HCT116 (cell line): ENCODE data around the gene YAP1. TPM values are rescaled to one million over a fixed set of nuclear protein-coding genes. Genes with fewer than 3 reads are reported as not detected.

Experiments used
- ATAC-seq: fragments of 200-7000 bp; cut with Tn5 transposase; 2 replicates; pipeline ENCODE4 v1.9.1; 2020; ENCODE audit warnings: mild to moderate bottlenecking, moderate library complexity
- BruUV-seq: library from RNA; stranded (reverse); fragments of 400-500 nt; replicated peaks from 2 replicates; lab custom pipeline; 2021; lab: Mats Ljungman, UMichigan
- CTCF ChIA-PET: fragments of 300-600 bp; sonication (Branson Sonifier 250); formaldehyde crosslinking; loops from one replicate; lab custom pipeline; 2021; ENCODE audit warnings: antibody characterized with exemption; lab: Charles Lee
- POLR2A ChIA-PET: fragments of 300-600, 350-600 bp; sonication (Branson Sonifier 250); formaldehyde crosslinking; loops from one replicate; lab custom pipeline; 2021; ENCODE audit warnings: antibody characterized with exemption; lab: Charles Lee
- RAD21 ChIA-PET, 2 experiments: fragments of 300-600 bp; sonication (Branson Sonifier 250); formaldehyde crosslinking; loops; one replicate each; lab custom pipeline; 2023; ENCODE audit warnings: low total read pairs in 2 of 2; ENCODE audit not compliant: uncharacterized antibody in 2 of 2, unreplicated experiment in 2 of 2, low non-redundant PET in 1 of 2; lab: Charles Lee
- DNase-seq: peaks from one replicate; pipeline ENCODE4 v3.0.0-alpha.2; 2010; ENCODE audit warnings: low read depth, low spot score
- H2AFZ ChIP-seq: fragments of 200-600 bp; shearing (Covaris generic), sonication (generic); 2 replicates; pipeline ENCODE4 v1.6.1; 2017; ENCODE audit warnings: low read depth, mixed run types, mixed read lengths, antibody characterized with exemption, low read length; ENCODE audit not compliant: poor library complexity, severe bottlenecking
- H3K27ac ChIP-seq: 2 replicates; pipeline ENCODE4 v1.5.1; 2012; ENCODE audit warnings: low read depth, low read length
- H3K27me3 ChIP-seq: fragments of 200-600 bp; sonication (generic); 2 replicates; pipeline ENCODE4 v1.6.1; 2016; ENCODE audit warnings: mixed run types, low read length, mixed read lengths; ENCODE audit not compliant: insufficient read depth
- H3K36me3 ChIP-seq, 2 experiments: fragments of 200-500 bp in 1 of 2; fragments of 200-600 bp in 1 of 2; sonication (Bioruptor generic) in 1 of 2; sonication (generic) in 1 of 2; 2 replicates each; pipeline versions ENCODE4 v1.5.1 to v1.6.1; 2014 to 2016; ENCODE audit warnings: low read length in 2 of 2, inconsistent platforms in 1 of 2, mixed read lengths in 1 of 2, mixed run types in 1 of 2; ENCODE audit not compliant: insufficient read depth in 2 of 2, control insufficient read depth in 1 of 2
- H3K4me1 ChIP-seq, 2 experiments: fragments of 200-600 bp in 1 of 2; sonication (generic) in 1 of 2; 2 replicates each; pipeline versions ENCODE4 v1.5.1 to v1.6.1; 2012 to 2017; ENCODE audit warnings: low read length in 2 of 2, inconsistent platforms in 1 of 2, mild to moderate bottlenecking in 1 of 2, mixed read lengths in 1 of 2, mixed run types in 1 of 2, moderate library complexity in 1 of 2; ENCODE audit not compliant: insufficient read depth in 2 of 2, control insufficient read depth in 1 of 2
- H3K4me2 ChIP-seq: fragments of 200-600 bp; sonication (generic); 2 replicates; pipeline ENCODE4 v1.6.1; 2017; ENCODE audit warnings: mixed run types, low read length, mixed read lengths
- H3K4me3 ChIP-seq, 2 experiments: fragments of 200-600 bp in 1 of 2; sonication (generic) in 1 of 2; replicated peaks in 1 of 2; 2 replicates each; pipeline ENCODE4 v1.5.1; 2011 to 2016; ENCODE audit warnings: low read length in 2 of 2, control low read depth in 1 of 2, low read depth in 1 of 2, mild to moderate bottlenecking in 1 of 2, mixed read lengths in 1 of 2, mixed run types in 1 of 2
- H3K79me2 ChIP-seq: fragments of 200-600 bp; sonication (generic); 2 replicates; pipeline ENCODE4 v1.6.1; 2017; ENCODE audit warnings: mild to moderate bottlenecking, mixed run types, low read length, moderate library complexity, mixed read lengths; ENCODE audit not compliant: insufficient read depth
- H3K9ac ChIP-seq: fragments of 200-600 bp; sonication (generic); 2 replicates; pipeline ENCODE4 v1.6.1; 2016; ENCODE audit warnings: low read length, mixed read lengths
- H3K9me2 ChIP-seq: fragments of 200-600 bp; sonication (generic), shearing (Covaris generic); 2 replicates; pipeline ENCODE4 v1.6.1; 2017; ENCODE audit warnings: mixed run types, mild to moderate bottlenecking, moderate library complexity; ENCODE audit not compliant: insufficient read depth
- H3K9me3 ChIP-seq, 2 experiments: fragments of 200-500 bp in 1 of 2; fragments of 200-600 bp in 1 of 2; sonication (Bioruptor generic) in 1 of 2; sonication (generic) in 1 of 2; 2 replicates each; pipeline ENCODE4 v1.6.1; 2014 to 2017; ENCODE audit warnings: low read length in 2 of 2, mixed read lengths in 2 of 2, inconsistent platforms in 1 of 2, low read depth in 1 of 2, mild to moderate bottlenecking in 1 of 2, mixed run types in 1 of 2, moderate library complexity in 1 of 2; ENCODE audit not compliant: control insufficient read depth in 1 of 2, insufficient read depth in 1 of 2
- H4K20me1 ChIP-seq: fragments of 200-600 bp; sonication (generic), shearing (Covaris generic); 2 replicates; pipeline ENCODE4 v1.6.1; 2017; ENCODE audit warnings: mixed run types, mild to moderate bottlenecking, moderate library complexity; ENCODE audit not compliant: insufficient read depth
- ATF3 ChIP-seq: IDR thresholded peaks from 2 replicates; pipeline ENCODE4 v1.6.1; 2012
- CBX3 ChIP-seq: IDR thresholded peaks from 2 replicates; pipeline ENCODE4 v1.6.1; 2012; ENCODE audit warnings: low read depth
- CEBPB ChIP-seq: IDR thresholded peaks from 2 replicates; pipeline ENCODE4 v1.6.1; 2012; ENCODE audit warnings: low read depth
- CTCF ChIP-seq, 3 experiments: fragments of 200-600 bp in 1 of 3; sonication (generic) in 1 of 3; IDR thresholded peaks in 2 of 3; conservative IDR thresholded peaks in 1 of 3; 2 replicates each; pipeline ENCODE4 v1.5.1; 2012 to 2017; ENCODE audit warnings: low read depth in 2 of 3, low read length in 2 of 3, antibody characterized with exemption in 1 of 3, borderline replicate concordance in 1 of 3, control low read depth in 1 of 3, mild to moderate bottlenecking in 1 of 3, mixed read lengths in 1 of 3, mixed run types in 1 of 3, moderate library complexity in 1 of 3; ENCODE audit not compliant: insufficient read depth in 1 of 3
- ELF1 ChIP-seq: IDR thresholded peaks from 2 replicates; pipeline ENCODE4 v1.6.1; 2012; ENCODE audit warnings: low read depth, borderline replicate concordance
- EZH2phosphoT487 ChIP-seq: fragments of 200-600 bp; IDR thresholded peaks from 2 replicates; pipeline ENCODE4 v1.6.1; 2018; ENCODE audit warnings: antibody characterized with exemption, borderline replicate concordance
- FOSL1 ChIP-seq: IDR thresholded peaks from 2 replicates; pipeline ENCODE4 v1.6.1; 2012; ENCODE audit warnings: low read depth
- JUND ChIP-seq: IDR thresholded peaks from 2 replicates; pipeline ENCODE4 v1.6.1; 2012
- POLR2A ChIP-seq: IDR thresholded peaks from 2 replicates; pipeline ENCODE4 v1.7.0; 2011; ENCODE audit warnings: borderline replicate concordance; ENCODE audit not compliant: insufficient read depth, insufficient read length; ENCODE audit errors: extremely low read depth
- POLR2AphosphoS5 ChIP-seq: IDR thresholded peaks from 2 replicates; pipeline ENCODE4 v1.6.1; 2011; ENCODE audit warnings: mild to moderate bottlenecking, low read depth, low read length, moderate library complexity
- SIN3A ChIP-seq: IDR thresholded peaks from 2 replicates; pipeline ENCODE4 v1.6.1; 2012; ENCODE audit warnings: low read depth
- SP1 ChIP-seq: IDR thresholded peaks from 2 replicates; pipeline ENCODE4 v1.6.1; 2012; ENCODE audit warnings: low read depth
- SRF ChIP-seq: IDR thresholded peaks from 2 replicates; pipeline ENCODE4 v1.6.1; 2012; ENCODE audit warnings: low read depth
- TCF7L2 ChIP-seq: IDR thresholded peaks from 2 replicates; pipeline ENCODE4 v1.7.0; 2011; ENCODE audit warnings: borderline replicate concordance, inconsistent platforms; ENCODE audit not compliant: insufficient read depth, insufficient read length; ENCODE audit errors: extremely low read depth
- YY1 ChIP-seq: IDR thresholded peaks from 2 replicates; pipeline ENCODE4 v1.6.1; 2011; ENCODE audit warnings: low read length, low read depth, moderate library complexity, mild to moderate bottlenecking; ENCODE audit not compliant: insufficient replicate concordance; ENCODE audit errors: extremely low read depth
- ZBTB33 ChIP-seq: IDR thresholded peaks from 2 replicates; pipeline ENCODE4 v1.6.1; 2011; ENCODE audit warnings: mild to moderate bottlenecking, low read length, moderate library complexity; ENCODE audit not compliant: insufficient replicate concordance; ENCODE audit errors: extremely low read depth
- ZFX ChIP-seq: fragments of 450-650 bp; IDR thresholded peaks from 2 replicates; pipeline ENCODE4 v1.6.1; 2017
- intact Hi-C: fragments of 100-400 bp; cut with micrococcal nuclease; formaldehyde crosslinking; loops from 2 replicates; pipeline ENCODE4 v1.10.0; 2022
- total RNA-seq: library from RNA; stranded (reverse); gene quantifications from one replicate; pipeline ENCODE4 v1.2.1, GENCODE V29; 2021; ENCODE audit not compliant: unreplicated experiment
- TF ChIP-seq, protein P1 (sequence below): IDR thresholded peaks from 2 replicates; pipeline ENCODE4 v1.6.1; 2012
- TF ChIP-seq, protein P2 (sequence below): IDR thresholded peaks from 2 replicates; pipeline ENCODE4 v1.6.1; 2012; ENCODE audit warnings: low read depth

YAP1 gene
- total RNA-seq, 1 experiment from 2014 or later = 88.6 TPM

DNA sequence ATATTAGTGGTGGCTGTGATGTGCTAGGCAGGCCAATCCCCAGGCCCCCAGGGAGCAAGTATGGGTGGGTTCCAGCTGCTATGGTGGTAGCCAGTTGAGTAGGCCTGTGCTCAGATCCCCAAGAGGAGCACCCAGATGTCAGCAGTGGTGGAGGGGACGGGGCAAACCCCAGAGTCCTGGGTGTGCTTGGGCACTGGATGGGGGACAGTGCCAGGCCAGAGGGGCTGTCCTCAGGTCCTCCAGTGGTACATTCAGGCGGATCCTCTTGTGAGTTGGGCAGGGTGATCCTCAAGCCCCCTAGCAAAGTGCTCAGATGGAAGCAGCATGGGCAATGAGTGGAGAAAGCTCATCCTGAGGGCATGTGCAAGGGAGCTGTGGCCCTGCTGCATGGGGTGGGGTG lies 37.0 kb upstream of the YAP1 start:
- TF ChIP-seq ZBTB33 = no peak
- TF ChIP-seq SP1 = no peak
- no peak for TF ChIP-seq JUND
- TF ChIP-seq FOSL1 = no peak
- no peak for TF ChIP-seq POLR2AphosphoS5
- TF ChIP-seq EZH2phosphoT487 = no peak
- no peak for TF ChIP-seq CTCF (IDR thresholded peaks at IDR 0.05 in 2 of 3, conservative IDR thresholded peaks at IDR 0.05 in 1 of 3; ENCODE audit: borderline replicate concordance in 1 of 3, insufficient read depth in 1 of 3, low read depth in 2 of 3, low read length in 2 of 3)
- no peak for TF ChIP-seq CBX3
- TF ChIP-seq, protein P1, sequence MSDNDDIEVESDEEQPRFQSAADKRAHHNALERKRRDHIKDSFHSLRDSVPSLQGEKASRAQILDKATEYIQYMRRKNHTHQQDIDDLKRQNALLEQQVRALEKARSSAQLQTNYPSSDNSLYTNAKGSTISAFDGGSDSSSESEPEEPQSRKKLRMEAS = no peak
- no peak for TF ChIP-seq TCF7L2
- no peak for TF ChIP-seq SIN3A
- TF ChIP-seq, protein P2, sequence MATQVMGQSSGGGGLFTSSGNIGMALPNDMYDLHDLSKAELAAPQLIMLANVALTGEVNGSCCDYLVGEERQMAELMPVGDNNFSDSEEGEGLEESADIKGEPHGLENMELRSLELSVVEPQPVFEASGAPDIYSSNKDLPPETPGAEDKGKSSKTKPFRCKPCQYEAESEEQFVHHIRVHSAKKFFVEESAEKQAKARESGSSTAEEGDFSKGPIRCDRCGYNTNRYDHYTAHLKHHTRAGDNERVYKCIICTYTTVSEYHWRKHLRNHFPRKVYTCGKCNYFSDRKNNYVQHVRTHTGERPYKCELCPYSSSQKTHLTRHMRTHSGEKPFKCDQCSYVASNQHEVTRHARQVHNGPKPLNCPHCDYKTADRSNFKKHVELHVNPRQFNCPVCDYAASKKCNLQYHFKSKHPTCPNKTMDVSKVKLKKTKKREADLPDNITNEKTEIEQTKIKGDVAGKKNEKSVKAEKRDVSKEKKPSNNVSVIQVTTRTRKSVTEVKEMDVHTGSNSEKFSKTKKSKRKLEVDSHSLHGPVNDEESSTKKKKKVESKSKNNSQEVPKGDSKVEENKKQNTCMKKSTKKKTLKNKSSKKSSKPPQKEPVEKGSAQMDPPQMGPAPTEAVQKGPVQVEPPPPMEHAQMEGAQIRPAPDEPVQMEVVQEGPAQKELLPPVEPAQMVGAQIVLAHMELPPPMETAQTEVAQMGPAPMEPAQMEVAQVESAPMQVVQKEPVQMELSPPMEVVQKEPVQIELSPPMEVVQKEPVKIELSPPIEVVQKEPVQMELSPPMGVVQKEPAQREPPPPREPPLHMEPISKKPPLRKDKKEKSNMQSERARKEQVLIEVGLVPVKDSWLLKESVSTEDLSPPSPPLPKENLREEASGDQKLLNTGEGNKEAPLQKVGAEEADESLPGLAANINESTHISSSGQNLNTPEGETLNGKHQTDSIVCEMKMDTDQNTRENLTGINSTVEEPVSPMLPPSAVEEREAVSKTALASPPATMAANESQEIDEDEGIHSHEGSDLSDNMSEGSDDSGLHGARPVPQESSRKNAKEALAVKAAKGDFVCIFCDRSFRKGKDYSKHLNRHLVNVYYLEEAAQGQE = no peak
- no peak for TF ChIP-seq POLR2A
- no peak for TF ChIP-seq CEBPB
- no peak for TF ChIP-seq SRF
- TF ChIP-seq ATF3 = no peak
- no peak for TF ChIP-seq ELF1
- no peak for TF ChIP-seq YY1
- no peak for TF ChIP-seq ZFX
- CTCF ChIA-PET = no interaction called here

More for the DNA sequence above, 37.0 kb upstream of the YAP1 start:
- ATAC-seq (no peak), DNase-seq (no peak)
- Histone ChIP-seq H3K36me3 (no peaks in the 10 kb centered on the region), H3K4me1 (no peaks in the 10 kb centered on the region), H3K4me2 (no peak overlapping the region), H3K27me3 (no peaks in the 10 kb centered on the region), H3K4me3 (no peak overlapping the region), H3K27ac (no peak overlapping the region), H3K9ac (no peak overlapping the region), H4K20me1 (no peaks in the 10 kb centered on the region), H3K9me3 (peaks cover 0 to 12% of the 10 kb centered on the region in 2 experiments; a peak in 2 of 4 replicates), H2AFZ (no peak overlapping the region), H3K9me2 (no peaks in the 10 kb centered on the region), H3K79me2 (no peaks in the 10 kb centered on the region)
- no TSS peak for BruUV-seq
- ChIA-PET RAD21 (no interaction called here), POLR2A (no interaction called here)
- intact Hi-C loops = no loop called here
